GM21717 (cell line): Measurements from ENCODE around the gene FAM32A.

Source experiments
- ATAC-seq: cut with Tn5 transposase; IDR thresholded peaks from one replicate; pipeline ENCODE4 v1.9.1; 2021; ENCODE audit warnings: mild to moderate bottlenecking, moderate library complexity; ENCODE audit not compliant: unreplicated experiment

The FAM32A gene

DNA sequence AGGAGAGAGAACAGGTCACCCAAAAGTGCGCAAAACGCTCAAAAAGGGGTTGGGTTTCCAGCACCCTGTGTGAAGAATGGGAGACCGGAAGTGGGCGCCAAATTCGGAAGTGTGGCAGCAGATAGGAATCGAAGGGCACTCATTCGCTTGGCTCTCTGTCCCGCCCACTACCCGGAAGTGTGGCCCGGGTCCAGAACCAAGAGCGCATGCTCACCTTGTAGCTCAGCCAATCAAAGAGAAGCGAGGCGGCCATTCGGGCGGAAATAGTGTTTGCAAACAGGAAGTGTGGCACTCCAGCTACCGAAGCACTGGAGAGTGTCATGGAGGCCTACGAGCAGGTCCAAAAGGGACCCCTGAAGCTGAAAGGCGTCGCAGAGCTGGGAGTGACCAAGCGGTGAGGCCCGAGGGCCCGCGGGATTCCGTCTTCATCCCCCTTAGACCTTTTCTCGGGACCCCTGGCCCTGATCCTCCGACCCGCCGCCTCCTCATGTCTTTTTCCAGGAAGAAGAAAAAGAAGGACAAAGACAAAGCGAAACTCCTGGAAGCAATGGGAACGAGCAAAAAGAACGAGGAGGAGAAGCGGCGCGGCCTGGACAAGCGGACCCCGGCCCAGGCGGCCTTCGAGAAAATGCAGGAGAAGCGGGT lies at the start of gene FAM32A:
Gene FAM32A, plus strand, starts transcription at position 288 of the 645 bp plus-strand sequence. Its CDS starts 33 bp downstream, at position 321.
- ATAC-seq: peak; percentile 67

DNA sequence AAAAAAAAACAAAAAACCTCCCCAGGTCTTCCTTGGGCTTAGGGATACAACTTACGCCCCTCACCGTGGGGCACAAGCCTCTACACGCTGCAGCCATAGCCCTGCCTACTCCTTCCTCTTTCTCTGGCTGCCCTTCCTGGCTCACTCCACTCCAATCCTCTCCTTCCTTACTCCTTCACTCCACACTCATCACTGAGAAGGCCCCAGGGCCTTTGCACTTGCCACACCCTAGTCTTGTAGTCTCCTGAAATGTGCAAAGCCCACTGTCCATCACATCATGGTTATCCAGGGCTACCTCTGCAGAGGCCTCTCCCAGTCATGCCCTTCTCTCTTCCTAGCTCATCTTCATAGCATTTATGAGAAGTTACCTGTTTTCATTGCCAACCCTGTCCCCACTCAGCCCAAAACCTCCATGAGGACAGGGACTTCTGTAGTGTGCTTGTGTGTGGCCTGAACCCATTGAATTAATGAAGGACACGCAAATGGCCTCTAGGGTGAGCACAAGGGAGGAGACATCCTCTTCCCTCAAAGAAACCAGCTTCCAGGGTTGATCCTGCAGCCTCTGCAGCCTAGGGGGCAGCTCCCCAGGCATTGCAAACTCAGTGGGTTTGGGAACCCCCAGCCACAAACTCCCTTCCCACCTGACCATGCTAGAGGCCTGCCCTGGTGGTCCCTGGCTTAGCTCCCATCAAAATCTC lies 49.6 kb upstream of the FAM32A start:
- no peak for ATAC-seq

DNA sequence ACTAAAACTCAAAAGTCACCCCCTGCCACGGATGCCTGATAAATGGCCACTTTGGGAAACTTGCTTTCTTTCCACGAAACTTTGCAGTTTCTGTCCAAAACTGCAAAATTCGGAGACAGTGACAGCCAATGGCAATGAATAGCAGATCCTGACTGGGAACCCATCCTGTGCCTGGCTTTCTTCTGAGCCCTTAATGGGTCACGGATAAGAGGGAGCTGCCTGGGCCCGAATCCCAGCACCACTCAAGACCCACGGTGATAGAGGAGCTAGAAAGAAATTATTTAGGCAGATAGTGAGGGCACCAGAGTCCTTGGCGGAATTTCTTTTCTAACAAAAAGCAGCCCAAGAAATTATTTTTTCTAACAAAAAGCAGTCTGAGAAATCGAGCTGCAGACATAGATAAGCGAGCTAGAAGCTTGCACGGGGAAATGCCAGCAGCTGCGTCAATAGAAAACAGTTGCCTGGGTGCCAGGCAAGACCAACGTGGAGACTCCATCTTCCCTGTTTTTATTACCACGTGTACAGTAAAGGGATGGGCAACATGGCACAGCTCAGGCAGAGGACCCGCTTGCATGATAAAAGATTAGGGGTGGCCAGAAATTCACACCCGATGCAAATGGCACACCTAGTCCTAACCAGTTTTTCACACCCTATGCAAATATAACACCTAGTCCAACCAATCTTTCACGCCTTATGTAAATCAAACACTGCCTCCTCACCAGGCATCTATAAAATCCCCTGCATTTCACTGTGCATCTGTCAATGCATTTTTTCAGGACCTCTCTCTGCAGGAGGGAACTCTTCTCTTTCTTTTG lies 48.8 kb upstream of the FAM32A start:
- no peak for ATAC-seq

- ATAC-seq: no peak
These were observed 45.5 kb upstream of the FAM32A start for GRCh38 chr19:16139752-16140151.

- ATAC-seq: peak; percentile 33
These were observed 44.2 kb upstream of the FAM32A start for GRCh38 chr19:16141043-16141442.

DNA sequence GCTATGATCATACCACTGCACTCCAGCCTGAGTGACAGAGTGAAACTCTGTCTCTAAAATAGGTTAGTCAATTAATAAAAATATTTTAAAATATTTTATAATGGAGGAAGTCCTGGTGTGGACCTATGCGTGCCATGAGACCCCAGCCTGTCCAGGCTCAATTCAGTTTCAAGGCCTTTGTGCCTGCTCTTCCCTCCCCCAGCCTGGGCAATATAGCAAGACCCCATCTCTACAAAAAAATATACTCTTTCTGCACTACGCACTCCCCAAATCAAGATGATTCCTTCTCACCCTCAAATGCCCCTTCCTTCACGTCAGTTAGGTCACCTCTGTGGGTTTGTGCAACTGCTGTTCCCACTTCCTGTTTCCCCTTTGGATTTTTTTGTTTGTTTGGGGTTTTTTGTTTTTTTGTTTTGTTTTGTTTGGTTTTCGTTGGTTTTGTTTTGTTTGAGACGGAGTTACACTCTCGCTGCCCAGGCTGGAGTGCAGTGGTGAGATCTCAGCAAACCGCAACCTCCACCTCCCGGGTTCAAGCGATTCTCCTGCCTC lies 43.1 kb upstream of the FAM32A start:
- ATAC-seq: no peak

GRCh38 chr19:16143399-16144215 lies 41.6 kb upstream of the FAM32A start, which contains the start of gene HSH2D:
Gene HSH2D, plus strand, starts transcription at chr19:16143685. Its CDS starts 5,066 bp downstream, at chr19:16148751.
- ATAC-seq: peak; percentile 39

GRCh38 chr19:16144216-16144581 lies 41.0 kb upstream of the FAM32A start:
- no peak for ATAC-seq

- ATAC-seq: no peak
These were observed 39.1 kb upstream of the FAM32A start for GRCh38 chr19:16146112-16146511.

DNA sequence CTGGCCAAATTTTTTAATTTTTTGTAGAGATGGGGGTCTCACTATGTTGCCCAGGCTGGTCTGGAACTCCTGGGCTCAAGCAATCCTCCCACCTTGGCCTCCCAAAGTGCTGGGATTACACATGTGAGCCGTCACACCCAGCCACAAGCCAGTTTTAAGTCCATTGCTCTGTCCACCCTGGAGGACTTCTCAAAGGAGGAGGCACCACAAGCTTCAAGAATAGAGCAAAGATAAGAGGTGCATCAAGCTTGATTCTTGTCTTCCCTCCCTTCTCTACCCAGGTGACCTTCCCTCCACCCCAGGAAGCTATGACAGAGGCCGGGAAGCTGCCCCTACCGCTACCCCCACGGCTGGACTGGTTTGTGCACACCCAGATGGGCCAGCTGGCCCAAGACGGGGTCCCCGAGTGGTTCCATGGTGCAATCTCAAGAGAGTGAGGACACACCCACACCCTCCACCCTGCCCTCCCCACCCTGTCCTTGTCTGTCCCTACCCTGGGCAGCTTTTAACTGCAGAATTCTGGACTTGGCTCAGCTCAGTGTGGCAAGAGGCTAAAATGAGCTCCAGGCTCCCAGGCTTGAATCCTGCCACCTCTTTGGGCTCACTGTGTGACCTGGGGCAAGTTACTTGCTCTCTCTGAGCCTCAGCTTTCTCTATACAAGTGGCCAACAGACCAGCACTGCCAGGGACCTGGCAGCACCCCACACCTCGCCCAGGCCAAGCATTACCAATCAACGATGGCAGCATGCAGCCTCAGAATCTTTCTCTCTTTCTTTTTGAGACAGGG lies 36.6 kb upstream of the FAM32A start:
- no peak for ATAC-seq

GRCh38 chr19:16153582-16154336 lies 31.5 kb upstream of the FAM32A start:
- ATAC-seq: no peak

DNA sequence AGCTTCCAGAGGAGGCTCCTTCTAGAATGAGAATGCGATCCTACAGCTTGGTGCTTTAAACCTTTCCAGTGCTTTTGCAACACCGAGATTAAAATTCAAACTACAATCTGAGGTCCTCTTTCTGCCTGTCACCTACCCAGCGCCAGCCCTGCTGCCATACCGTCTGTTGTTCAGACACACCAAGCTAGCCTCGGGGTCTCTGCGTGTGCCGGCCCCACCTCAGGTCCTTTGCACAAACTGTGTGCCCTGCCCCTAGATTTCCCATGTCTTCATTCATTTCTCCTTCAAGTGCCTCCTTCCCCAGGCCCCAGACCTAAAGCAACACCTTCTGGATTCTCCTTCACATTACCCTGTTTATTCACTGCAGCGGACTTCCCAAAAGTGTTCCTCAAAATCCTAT lies 30.7 kb upstream of the FAM32A start:
- ATAC-seq: no peak

- ATAC-seq: no peak
These were observed 30.1 kb upstream of the FAM32A start for GRCh38 chr19:16155128-16155527.

- ATAC-seq: no peak
These were observed 28.3 kb upstream of the FAM32A start for GRCh38 chr19:16156904-16157303.

GRCh38 chr19:16157601-16158000 lies 27.6 kb upstream of the FAM32A start:
- no peak for ATAC-seq

DNA sequence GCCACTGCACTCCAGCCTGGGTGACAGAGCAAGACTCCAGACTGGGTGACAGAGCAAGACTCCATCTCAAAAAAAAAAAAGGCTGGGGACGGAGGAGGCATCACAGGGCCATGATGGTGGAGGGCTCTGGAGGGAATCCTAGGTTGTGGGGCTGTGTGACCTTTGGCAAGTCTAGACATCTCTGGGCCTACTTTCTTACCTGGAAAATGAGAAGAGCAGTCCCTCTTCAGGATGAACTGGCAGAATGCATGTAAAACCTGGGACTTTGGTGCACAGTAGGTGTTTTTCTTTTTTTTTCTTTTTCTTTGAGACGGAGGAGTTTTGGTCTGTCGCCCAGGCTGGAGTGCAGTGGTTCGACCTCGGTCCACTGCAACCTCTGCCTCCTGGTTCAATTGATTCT lies 25.6 kb upstream of the FAM32A start:
- no peak for ATAC-seq

DNA sequence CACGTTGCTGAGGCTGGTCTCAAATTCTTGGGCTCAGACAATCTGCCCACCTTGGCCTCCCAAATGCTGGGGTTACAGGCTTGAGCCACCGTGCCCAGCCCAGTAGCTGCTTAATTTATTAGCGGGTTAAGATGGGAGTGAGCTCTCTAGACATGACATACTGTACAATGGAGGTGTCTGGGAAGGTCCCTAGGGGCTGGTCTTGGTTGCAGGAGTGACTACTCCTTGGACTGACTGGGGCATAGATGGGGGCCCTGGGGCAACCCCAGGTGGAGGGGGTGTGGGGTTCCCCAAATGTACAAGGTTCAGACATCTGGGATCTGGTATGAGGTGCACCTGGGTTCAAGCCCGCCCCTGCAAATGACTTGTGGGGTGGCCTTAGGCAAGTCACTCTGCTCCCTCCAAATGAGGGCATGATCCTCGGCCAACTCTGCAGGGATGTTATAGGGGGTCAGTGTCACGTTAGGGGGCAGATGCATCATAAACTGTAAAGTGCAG lies 24.7 kb upstream of the FAM32A start:
- ATAC-seq: no peak

- ATAC-seq: no peak
These were observed 24.2 kb upstream of the FAM32A start for GRCh38 chr19:16160943-16161560.
